ENCODE results near the gene SETDB1.

DNA sequence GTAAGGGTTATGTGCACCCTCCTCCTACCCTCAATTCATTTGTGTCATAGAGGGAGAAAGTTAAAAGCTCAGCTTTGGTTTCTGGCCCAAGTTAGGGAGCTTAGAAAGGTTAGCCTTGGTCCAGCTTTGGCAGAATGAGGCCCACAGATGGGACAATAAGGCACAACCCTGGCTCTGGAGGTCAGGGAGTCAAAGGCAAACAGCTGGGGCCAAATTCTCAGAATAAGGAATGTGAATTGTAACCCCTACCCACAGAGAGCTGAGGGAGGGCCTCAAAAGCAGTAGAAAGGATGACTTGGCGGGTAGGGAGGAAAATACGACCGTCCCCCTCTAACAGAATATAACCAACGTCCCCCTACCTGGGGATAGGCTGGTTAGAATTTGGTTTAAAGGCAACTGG lies 39.4 kb downstream of the SETDB1 start:
- TF ChIP-seq, protein P1, sequence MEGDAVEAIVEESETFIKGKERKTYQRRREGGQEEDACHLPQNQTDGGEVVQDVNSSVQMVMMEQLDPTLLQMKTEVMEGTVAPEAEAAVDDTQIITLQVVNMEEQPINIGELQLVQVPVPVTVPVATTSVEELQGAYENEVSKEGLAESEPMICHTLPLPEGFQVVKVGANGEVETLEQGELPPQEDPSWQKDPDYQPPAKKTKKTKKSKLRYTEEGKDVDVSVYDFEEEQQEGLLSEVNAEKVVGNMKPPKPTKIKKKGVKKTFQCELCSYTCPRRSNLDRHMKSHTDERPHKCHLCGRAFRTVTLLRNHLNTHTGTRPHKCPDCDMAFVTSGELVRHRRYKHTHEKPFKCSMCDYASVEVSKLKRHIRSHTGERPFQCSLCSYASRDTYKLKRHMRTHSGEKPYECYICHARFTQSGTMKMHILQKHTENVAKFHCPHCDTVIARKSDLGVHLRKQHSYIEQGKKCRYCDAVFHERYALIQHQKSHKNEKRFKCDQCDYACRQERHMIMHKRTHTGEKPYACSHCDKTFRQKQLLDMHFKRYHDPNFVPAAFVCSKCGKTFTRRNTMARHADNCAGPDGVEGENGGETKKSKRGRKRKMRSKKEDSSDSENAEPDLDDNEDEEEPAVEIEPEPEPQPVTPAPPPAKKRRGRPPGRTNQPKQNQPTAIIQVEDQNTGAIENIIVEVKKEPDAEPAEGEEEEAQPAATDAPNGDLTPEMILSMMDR (IDR thresholded peaks at IDR 0.05), result no peak
- no peak for TF ChIP-seq POLR2A (IDR thresholded peaks at IDR 0.05)
